ENCODE measurements around the gene C1orf35.
A peak's percentile ranks its signal among the peaks of the same experiment; 100 is the strongest.

The C1orf35 gene

GRCh38 chr1:228064741-228065542, 38.2 kb downstream of the C1orf35 start:
- no peaks in the 10 kb centered on the region for H3K36me3 ChIP-seq (ENCODE audit: insufficient read depth, low read length)
- peaks cover 96% of the 10 kb centered on the region for H3K27me3 ChIP-seq (ENCODE audit: insufficient read depth, low read length)
- WGBS, result 74% methylated on average over 15 of the region's 15 CpGs
- H3K4me1 ChIP-seq (ENCODE audit: insufficient read depth, low read length), result no peaks in the 10 kb centered on the region
- H3K4me3 ChIP-seq (ENCODE audit: low read length), result no peak overlapping the region
- H3K9me3 ChIP-seq (ENCODE audit: insufficient read depth, low read depth, low read length), result no peaks in the 10 kb centered on the region
- no peak overlapping the region for H3K27ac ChIP-seq (ENCODE audit: low read depth, low read length)
- H3K9ac ChIP-seq (ENCODE audit: low read depth, low read length), result no peak overlapping the region

- peaks cover 96% of the 10 kb centered on the region for H3K27me3 ChIP-seq (ENCODE audit: insufficient read depth, low read length)
- 38% methylated on average over 8 of the region's 8 CpGs for WGBS
- no peak overlapping the region for H3K27ac ChIP-seq (ENCODE audit: low read depth, low read length)
- no peaks in the 10 kb centered on the region for H3K36me3 ChIP-seq (ENCODE audit: insufficient read depth, low read length)
- no peaks in the 10 kb centered on the region for H3K9me3 ChIP-seq (ENCODE audit: insufficient read depth, low read depth, low read length)
- H3K4me1 ChIP-seq (ENCODE audit: insufficient read depth, low read length), result no peaks in the 10 kb centered on the region
- H3K9ac ChIP-seq (ENCODE audit: low read depth, low read length), result no peak overlapping the region
- H3K4me3 ChIP-seq (ENCODE audit: low read length), result no peak overlapping the region
Observed at GRCh38 chr1:228064296-228064695, 38.8 kb downstream of the C1orf35 start.

- H3K4me3 ChIP-seq (ENCODE audit: low read length), result no peak overlapping the region
- no peaks in the 10 kb centered on the region for H3K9me3 ChIP-seq (ENCODE audit: insufficient read depth, low read depth, low read length)
- WGBS, result 91% methylated on average over 15 of the region's 15 CpGs
- peaks cover 96% of the 10 kb centered on the region for H3K27me3 ChIP-seq (ENCODE audit: insufficient read depth, low read length)
- H3K4me1 ChIP-seq (ENCODE audit: insufficient read depth, low read length), result no peaks in the 10 kb centered on the region
- H3K36me3 ChIP-seq (ENCODE audit: insufficient read depth, low read length), result no peaks in the 10 kb centered on the region
- no peak overlapping the region for H3K9ac ChIP-seq (ENCODE audit: low read depth, low read length)
- H3K27ac ChIP-seq (ENCODE audit: low read depth, low read length), result no peak overlapping the region
Observed at GRCh38 chr1:228063251-228064191, 39.6 kb downstream of the C1orf35 start.

GRCh38 chr1:228062812-228063211, 40.3 kb downstream of the C1orf35 start:
- H3K4me3 ChIP-seq (ENCODE audit: low read length), result no peak overlapping the region

GRCh38 chr1:228062085-228062791, 40.9 kb downstream of the C1orf35 start:
- peaks cover 96% of the 10 kb centered on the region for H3K27me3 ChIP-seq (ENCODE audit: insufficient read depth, low read length)
- no peaks in the 10 kb centered on the region for H3K9me3 ChIP-seq (ENCODE audit: insufficient read depth, low read depth, low read length)
- H3K4me1 ChIP-seq (ENCODE audit: insufficient read depth, low read length), result no peaks in the 10 kb centered on the region
- no peak overlapping the region for H3K4me3 ChIP-seq (ENCODE audit: low read length)
- 89% methylated on average over 9 of the region's 9 CpGs for WGBS
- no peak overlapping the region for H3K27ac ChIP-seq (ENCODE audit: low read depth, low read length)
- no peak overlapping the region for H3K9ac ChIP-seq (ENCODE audit: low read depth, low read length)
- H3K36me3 ChIP-seq (ENCODE audit: insufficient read depth, low read length), result no peaks in the 10 kb centered on the region

More at GRCh38 chr1:228062812-228063211, 40.3 kb downstream of the C1orf35 start:
- Histone ChIP-seq H3K9ac (ENCODE audit: low read depth, low read length) (no peak overlapping the region), H3K9me3 (ENCODE audit: insufficient read depth, low read depth, low read length) (no peaks in the 10 kb centered on the region), H3K36me3 (ENCODE audit: insufficient read depth, low read length) (no peaks in the 10 kb centered on the region), H3K27ac (ENCODE audit: low read depth, low read length) (no peak overlapping the region), H3K27me3 (ENCODE audit: insufficient read depth, low read length) (peaks cover 96% of the 10 kb centered on the region), H3K4me1 (ENCODE audit: insufficient read depth, low read length) (no peaks in the 10 kb centered on the region)
- WGBS, result 72% methylated on average over 4 of the region's 4 CpGs

- H3K27me3 ChIP-seq (ENCODE audit: insufficient read depth, low read length), result peaks cover 96% of the 10 kb centered on the region
- no peak overlapping the region for H3K9ac ChIP-seq (ENCODE audit: low read depth, low read length)
- 87% methylated on average over 10 of the region's 10 CpGs for WGBS
- H3K36me3 ChIP-seq (ENCODE audit: insufficient read depth, low read length), result no peaks in the 10 kb centered on the region
- H3K9me3 ChIP-seq (ENCODE audit: insufficient read depth, low read depth, low read length), result no peaks in the 10 kb centered on the region
- no peak overlapping the region for H3K4me3 ChIP-seq (ENCODE audit: low read length)
- H3K4me1 ChIP-seq (ENCODE audit: insufficient read depth, low read length), result no peaks in the 10 kb centered on the region
- no peak overlapping the region for H3K27ac ChIP-seq (ENCODE audit: low read depth, low read length)
Observed at GRCh38 chr1:228061411-228062084, 41.6 kb downstream of the C1orf35 start.

- H3K9me3 ChIP-seq (ENCODE audit: insufficient read depth, low read depth, low read length), result no peaks in the 10 kb centered on the region
- H3K27me3 ChIP-seq (ENCODE audit: insufficient read depth, low read length), result peaks cover 97% of the 10 kb centered on the region
- peak overlapping the region; percentile 22; the same call in 1 of the 2 replicates for H3K9ac ChIP-seq (ENCODE audit: low read depth, low read length)
- no peaks in the 10 kb centered on the region for H3K36me3 ChIP-seq (ENCODE audit: insufficient read depth, low read length)
- 52% methylated on average over 34 of the region's 34 CpGs for WGBS
- no peaks in the 10 kb centered on the region for H3K4me1 ChIP-seq (ENCODE audit: insufficient read depth, low read length)
- H3K4me3 ChIP-seq (ENCODE audit: low read length), result peak overlapping the region; percentile 63
- H3K27ac ChIP-seq (ENCODE audit: low read depth, low read length), result no peak overlapping the region
Observed at GRCh38 chr1:228060458-228061190, 42.5 kb downstream of the C1orf35 start.

- no peaks in the 10 kb centered on the region for H3K9me3 ChIP-seq (ENCODE audit: insufficient read depth, low read depth, low read length)
- peak overlapping the region; percentile 22; the same call in 1 of the 2 replicates for H3K9ac ChIP-seq (ENCODE audit: low read depth, low read length)
- WGBS, result 48% methylated on average over 33 of the region's 33 CpGs
- no peak overlapping the region for H3K27ac ChIP-seq (ENCODE audit: low read depth, low read length)
- peak overlapping the region; percentile 63 for H3K4me3 ChIP-seq (ENCODE audit: low read length)
- peaks cover 94% of the 10 kb centered on the region for H3K27me3 ChIP-seq (ENCODE audit: insufficient read depth, low read length)
- H3K4me1 ChIP-seq (ENCODE audit: insufficient read depth, low read length), result no peaks in the 10 kb centered on the region
- no peaks in the 10 kb centered on the region for H3K36me3 ChIP-seq (ENCODE audit: insufficient read depth, low read length)
Observed at GRCh38 chr1:228059634-228060457, 43.3 kb downstream of the C1orf35 start.

- 64% methylated on average over 66 of the region's 66 CpGs for WGBS
- Histone ChIP-seq H3K27ac (ENCODE audit: low read depth, low read length) (no peak overlapping the region), H3K9ac (ENCODE audit: low read depth, low read length) (no peak overlapping the region), H3K4me3 (ENCODE audit: low read length) (peak overlapping the region; percentile 63), H3K4me1 (ENCODE audit: insufficient read depth, low read length) (no peaks in the 10 kb centered on the region), H3K9me3 (ENCODE audit: insufficient read depth, low read depth, low read length) (no peaks in the 10 kb centered on the region), H3K36me3 (ENCODE audit: insufficient read depth, low read length) (no peaks in the 10 kb centered on the region), H3K27me3 (ENCODE audit: insufficient read depth, low read length) (peaks cover 91% of the 10 kb centered on the region)
Observed at GRCh38 chr1:228058949-228059633, 44.0 kb downstream of the C1orf35 start.
